Peyer's patch (tissue), 4 donors: ENCODE measurements around the gene APLP1. TPM values are rescaled to one million over a fixed set of nuclear protein-coding genes. Genes with fewer than 3 reads are reported as not detected.

ENCODE experiments used
- DNase-seq, 3 donors: peaks; one replicate each; pipeline ENCODE4 v3.0.0-alpha.2; 2017 to 2019
- H3K27ac ChIP-seq, 4 donors: fragments of 200-600 bp; sonication (generic); one replicate each; pipeline ENCODE4 v1.5.1; 2016 to 2019
- H3K27me3 ChIP-seq, 2 donors: fragments of 200-600 bp; sonication (generic); one replicate each; pipeline ENCODE4 v1.5.1; 2019
- H3K36me3 ChIP-seq, 3 donors: fragments of 200-600 bp; sonication (generic); one replicate each; pipeline ENCODE4 v1.5.1; 2016 to 2019
- H3K4me1 ChIP-seq, 4 donors: fragments of 200-600 bp; sonication (generic); one replicate each; pipeline ENCODE4 v1.5.1; 2016 to 2019
- H3K4me3 ChIP-seq, 4 donors: fragments of 200-600 bp; sonication (generic); 1 replicate in 3 of 4; 2 replicates in 1 of 4; pipeline ENCODE4 v1.5.1; 2016 to 2019; ENCODE audit warnings: mild to moderate bottlenecking in 1 of 4
- H3K9me3 ChIP-seq, 4 donors: fragments of 200-600 bp; sonication (generic); one replicate each; pipeline ENCODE4 v1.5.1; 2016 to 2019; ENCODE audit warnings: mild to moderate bottlenecking in 1 of 4
- CTCF ChIP-seq, 6 experiments: fragments of 450-650 bp in 4 of 6; fragments of 200-600 bp in 2 of 6; sonication (generic) in 1 of 6; IDR thresholded peaks; one replicate each; pipeline ENCODE4 v1.5.1; 2017 to 2019; ENCODE audit warnings: antibody characterized with exemption in 6 of 6, mild to moderate bottlenecking in 3 of 6, moderate library complexity in 1 of 6
- POLR2A ChIP-seq, 2 donors: fragments of 450-650 bp; IDR thresholded peaks; one replicate each; pipeline ENCODE4 v1.5.1; 2017; ENCODE audit warnings: antibody characterized with exemption in 2 of 2, mild to moderate bottlenecking in 2 of 2, moderate library complexity in 2 of 2
- total RNA-seq, 4 donors: library from RNA; depleted of rRNA; stranded (reverse); fragments of >200 nt; gene quantifications; one replicate each; pipeline ENCODE4 v1.1.0, GENCODE V29; 2016

APLP1 gene
- total RNA-seq, 4 donors from 2014 or later: 0.53 to 8.3 (median 1.7) TPM

- Histone ChIP-seq H3K27me3 (peaks cover 0 to 21% of the 10 kb centered on the region in 2 donors), H3K4me1 (peaks cover 0 to 14% (median 5%) of the 10 kb centered on the region in 4 donors), H3K9me3 (no peaks in the 10 kb centered on the region), H3K36me3 (no peaks in the 10 kb centered on the region), H3K27ac (no peak overlapping the region), H3K4me3 (no peak overlapping the region)
- TF ChIP-seq CTCF (IDR thresholded peaks at IDR 0.05) (no peak), POLR2A (IDR thresholded peaks at IDR 0.05) (no peak)
- no peak for DNase-seq
Measured at GRCh38 chr19:35858311-35858710, 10.1 kb upstream of the APLP1 start.

GRCh38 chr19:35859414-35859813, 9.0 kb upstream of the APLP1 start:
- Histone ChIP-seq H3K36me3 (no peaks in the 10 kb centered on the region), H3K27me3 (peaks cover 0 to 21% of the 10 kb centered on the region in 2 donors), H3K9me3 (no peaks in the 10 kb centered on the region), H3K4me1 (peaks cover 0 to 14% (median 5%) of the 10 kb centered on the region in 4 donors), H3K4me3 (no peak overlapping the region), H3K27ac (no peak overlapping the region)
- no peak for DNase-seq
- no peak for TF ChIP-seq POLR2A (IDR thresholded peaks at IDR 0.05)
- TF ChIP-seq CTCF (IDR thresholded peaks at IDR 0.05): no peak

- peaks cover 0 to 14% (median 5%) of the 10 kb centered on the region in 4 donors for H3K4me1 ChIP-seq
- no peak overlapping the region for H3K4me3 ChIP-seq
- H3K27me3 ChIP-seq: peaks cover 0 to 21% of the 10 kb centered on the region in 2 donors
Measured at GRCh38 chr19:35860436-35860817, 7.9 kb upstream of the APLP1 start.

GRCh38 chr19:35860818-35861639, 7.3 kb upstream of the APLP1 start:
- peaks cover 0 to 19% of the 10 kb centered on the region in 2 donors for H3K27me3 ChIP-seq
- DNase-seq: no peak

More at GRCh38 chr19:35860436-35860817, 7.9 kb upstream of the APLP1 start:
- no peaks in the 10 kb centered on the region for H3K36me3 ChIP-seq
- no peaks in the 10 kb centered on the region for H3K9me3 ChIP-seq
- no peak overlapping the region for H3K27ac ChIP-seq
- no peak for DNase-seq
- TF ChIP-seq POLR2A (IDR thresholded peaks at IDR 0.05) (no peak), CTCF (IDR thresholded peaks at IDR 0.05) (no peak)

GRCh38 chr19:35861640-35862160, 6.7 kb upstream of the APLP1 start:
- Histone ChIP-seq H3K9me3 (no peaks in the 10 kb centered on the region), H3K4me1 (peaks cover 0 to 6% (median 3%) of the 10 kb centered on the region in 4 donors), H3K27ac (no peak overlapping the region), H3K27me3 (peaks cover 0 to 15% of the 10 kb centered on the region in 2 donors), H3K36me3 (no peaks in the 10 kb centered on the region), H3K4me3 (no peak overlapping the region)
- TF ChIP-seq CTCF (IDR thresholded peaks at IDR 0.05) (no peak), POLR2A (IDR thresholded peaks at IDR 0.05) (no peak)
- no peak for DNase-seq

More at GRCh38 chr19:35860818-35861639, 7.3 kb upstream of the APLP1 start:
- no peaks in the 10 kb centered on the region for H3K36me3 ChIP-seq
- TF ChIP-seq POLR2A (IDR thresholded peaks at IDR 0.05) (no peak), CTCF (IDR thresholded peaks at IDR 0.05) (no peak)
- peaks cover 0 to 12% (median 5%) of the 10 kb centered on the region in 4 donors for H3K4me1 ChIP-seq
- no peak overlapping the region for H3K4me3 ChIP-seq
- H3K9me3 ChIP-seq: no peaks in the 10 kb centered on the region
- no peak overlapping the region for H3K27ac ChIP-seq
